GM18861 (cell line): ENCODE measurements around the gene PEX14.

Source experiments
- ATAC-seq: cut with Tn5 transposase; IDR thresholded peaks from one replicate; pipeline ENCODE4 v1.9.1; 2021; ENCODE audit not compliant: unreplicated experiment

Gene PEX14

DNA sequence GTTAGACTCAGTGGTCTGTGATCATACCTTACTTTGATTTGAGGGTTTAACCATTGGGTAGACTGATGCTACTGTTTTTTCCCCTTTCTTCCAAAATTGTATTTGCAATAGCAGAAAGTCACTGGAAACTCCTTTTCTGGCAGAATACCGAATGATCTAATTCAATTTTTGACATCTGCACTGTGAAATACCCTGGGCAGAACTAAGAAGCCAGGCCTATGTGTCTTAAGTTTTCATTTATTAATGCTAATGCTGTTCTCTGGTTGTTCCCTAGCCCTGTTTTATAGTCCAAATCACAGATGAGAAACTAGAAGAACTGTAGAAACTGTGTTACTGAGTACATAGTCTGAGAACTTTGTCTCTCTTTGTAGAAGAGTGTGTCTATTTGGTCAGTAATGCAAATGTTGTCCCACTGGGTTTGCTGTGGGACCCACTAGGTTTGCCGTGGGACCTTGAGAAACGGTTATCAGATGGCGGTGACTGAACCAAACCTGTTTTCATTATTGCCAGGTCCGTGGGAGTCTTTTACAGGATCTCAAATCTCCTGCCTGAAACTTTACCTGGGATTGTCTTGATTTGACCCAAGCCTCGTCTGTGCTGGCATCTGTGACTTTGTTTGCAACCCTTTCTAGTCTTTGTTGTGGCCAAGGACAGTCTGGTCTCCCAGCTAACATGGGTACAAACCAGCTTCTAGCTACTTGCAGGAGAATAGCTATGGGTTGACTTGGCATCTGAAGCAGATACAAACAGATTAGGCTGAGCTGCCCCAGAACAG lies 41.4 kb downstream of the PEX14 start:
- ATAC-seq, result no peak

DNA sequence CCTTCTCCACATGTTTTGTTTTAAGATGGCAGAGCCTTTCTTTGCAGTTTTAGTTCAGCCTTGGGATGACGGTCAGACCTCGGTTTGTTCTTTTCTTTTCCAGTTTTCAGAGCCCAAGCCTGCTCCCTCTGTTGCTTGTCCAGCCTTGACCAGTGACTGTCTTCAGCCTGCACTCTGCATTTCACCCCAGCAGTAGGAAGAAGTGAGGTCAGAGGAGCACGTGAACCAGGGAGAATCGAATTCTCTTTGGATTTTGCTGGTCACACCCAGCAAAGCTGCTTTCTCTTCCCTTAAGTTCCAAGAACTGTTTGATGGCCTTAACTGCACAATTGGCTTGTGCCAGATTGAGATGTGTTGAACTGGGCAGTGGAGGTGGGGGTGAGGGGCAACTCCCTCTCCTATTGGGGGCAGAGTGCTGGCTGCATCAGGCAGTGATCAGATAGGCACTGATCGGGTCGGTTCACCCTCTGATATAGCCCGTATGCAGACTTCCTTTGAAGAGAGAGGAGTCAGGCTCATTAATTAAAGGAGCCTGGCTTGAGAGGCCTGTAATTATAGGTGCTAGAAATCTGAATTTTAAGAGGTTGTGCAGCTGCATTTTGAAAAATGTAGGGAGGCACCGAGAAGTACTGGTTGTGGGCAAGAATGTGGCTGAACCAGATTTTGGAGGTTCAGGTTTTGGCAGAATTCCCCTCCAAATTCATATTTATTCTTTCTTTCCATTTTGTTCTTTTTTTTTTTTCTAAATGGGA lies 42.4 kb downstream of the PEX14 start:
- ATAC-seq, result no peak

DNA sequence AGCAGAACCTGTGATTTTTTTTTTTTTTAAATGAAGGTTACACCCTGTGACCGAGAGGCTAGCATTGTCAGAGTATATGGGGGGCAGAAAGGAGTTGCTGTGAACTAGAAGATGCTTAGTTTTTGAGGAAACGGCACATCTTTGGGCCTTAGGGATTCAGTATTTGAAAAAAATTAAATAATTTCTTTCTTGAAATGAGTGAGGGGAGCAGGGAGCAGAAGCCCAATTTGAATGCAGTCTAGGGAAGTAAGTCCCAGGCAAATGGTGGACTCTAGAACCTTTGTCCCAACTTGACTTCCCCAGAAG lies 42.9 kb downstream of the PEX14 start:
- no peak for ATAC-seq

DNA sequence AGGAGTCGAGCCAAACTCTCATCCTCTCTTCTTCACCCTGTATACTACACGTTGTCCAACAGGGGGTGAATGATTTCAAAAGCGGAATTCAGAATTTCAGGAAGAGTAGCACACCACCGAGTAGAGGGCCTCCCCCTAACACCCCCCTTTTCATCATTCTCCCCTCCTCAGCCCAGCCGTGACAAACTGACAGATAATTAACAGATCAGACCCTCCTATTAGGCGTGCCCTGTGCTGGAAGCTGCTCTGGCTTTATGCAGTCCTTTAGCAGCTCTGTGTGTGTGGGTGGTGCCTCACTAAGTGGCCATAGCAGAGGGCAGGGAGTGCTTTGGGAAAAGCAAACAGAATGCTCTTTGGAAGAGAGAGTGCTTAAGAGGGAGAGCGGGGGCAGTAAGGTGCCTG lies 44.3 kb downstream of the PEX14 start:
- ATAC-seq, result no peak

DNA sequence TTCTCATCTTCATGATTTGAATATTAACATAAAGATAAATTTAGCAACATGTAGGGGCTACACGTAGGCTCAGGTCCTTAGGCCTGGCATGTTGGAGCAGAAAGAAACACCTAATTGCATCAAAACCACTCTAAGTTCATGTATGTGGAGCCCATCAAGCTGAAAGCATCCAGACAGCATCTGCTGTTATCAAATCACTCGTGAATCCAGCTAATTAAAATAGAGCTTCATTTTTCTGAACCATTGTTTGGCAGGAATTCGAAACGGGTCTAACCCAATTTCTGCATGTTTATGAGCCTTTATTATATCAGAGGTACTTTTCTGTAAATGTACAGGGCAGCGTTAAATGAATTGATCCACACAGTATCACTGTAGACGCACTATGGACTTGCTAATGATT lies 45.7 kb downstream of the PEX14 start:
- no peak for ATAC-seq

DNA sequence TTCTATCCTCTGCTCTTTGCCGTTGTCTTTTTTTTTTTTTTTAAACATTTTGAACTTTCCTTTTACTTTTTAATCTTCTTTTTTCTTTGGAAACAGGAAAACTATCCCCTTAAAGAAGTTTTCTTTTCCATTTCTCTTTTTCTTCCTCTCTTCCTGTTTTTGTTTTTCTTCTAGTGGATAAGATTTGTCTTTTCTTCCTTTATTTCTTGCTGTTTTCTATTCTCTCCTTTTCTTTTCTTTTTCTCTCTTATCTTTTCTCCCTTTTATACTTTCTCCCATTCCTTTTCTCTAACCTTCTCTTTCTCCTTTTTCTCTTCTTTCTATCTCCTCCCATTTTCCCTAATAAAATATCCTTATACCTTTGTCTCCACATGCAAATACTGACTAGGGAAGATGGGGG lies 46.2 kb downstream of the PEX14 start:
- no peak for ATAC-seq

DNA sequence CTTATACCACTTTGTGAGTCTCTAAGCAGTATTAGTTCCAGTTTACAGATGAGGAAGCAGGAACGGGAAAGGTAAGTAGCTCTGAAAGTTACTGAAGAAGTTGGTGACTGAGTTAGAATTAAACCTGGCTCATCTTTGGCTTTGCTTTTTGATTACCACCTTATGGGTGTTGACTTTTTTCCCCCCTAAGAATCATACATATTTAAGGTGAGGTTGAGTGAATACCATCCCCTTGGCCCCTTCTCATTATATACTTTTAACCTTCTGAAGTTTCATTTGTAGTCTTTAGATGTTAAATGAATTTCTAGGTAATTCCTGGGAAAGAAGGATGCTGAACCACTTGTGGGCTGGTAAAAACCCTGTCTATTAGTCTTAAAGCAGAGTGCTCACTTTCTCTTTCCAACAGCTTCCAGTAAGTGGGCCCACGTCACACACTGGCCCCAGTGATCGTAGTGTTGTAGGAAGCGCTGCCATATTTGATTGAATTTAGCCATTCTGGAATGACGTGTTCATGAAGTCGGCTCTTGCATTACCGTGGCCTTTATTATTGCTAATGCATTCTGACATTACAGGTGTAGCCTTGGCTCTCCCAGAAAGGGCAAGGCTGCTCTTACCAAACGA lies 46.9 kb downstream of the PEX14 start:
- ATAC-seq, result no peak

DNA sequence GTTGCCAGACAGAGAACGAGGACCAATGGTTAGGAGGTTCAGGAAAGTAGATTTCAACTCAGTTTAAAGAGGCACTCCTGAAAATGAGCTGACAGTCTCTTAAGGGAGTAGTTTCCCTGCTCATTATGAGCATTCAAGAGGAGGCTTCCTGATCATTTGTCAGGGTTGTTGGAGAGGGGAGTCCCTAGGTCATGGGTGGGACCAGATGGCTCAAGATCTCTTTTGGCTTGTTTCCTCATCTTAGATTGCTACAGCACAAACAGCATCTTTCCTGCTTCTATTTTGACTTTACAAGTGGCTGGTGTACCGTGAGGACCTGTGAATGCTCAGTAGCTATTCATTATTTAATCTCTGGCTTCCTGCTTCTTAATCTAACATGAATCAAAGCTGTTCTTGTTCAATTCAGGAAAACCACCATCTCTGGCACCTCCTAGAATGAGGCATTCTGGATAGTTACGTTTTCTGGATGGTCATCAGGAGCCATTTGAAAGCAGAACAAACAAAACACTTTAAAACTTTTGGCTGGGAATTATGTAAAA lies 47.6 kb downstream of the PEX14 start:
- ATAC-seq, result no peak

DNA sequence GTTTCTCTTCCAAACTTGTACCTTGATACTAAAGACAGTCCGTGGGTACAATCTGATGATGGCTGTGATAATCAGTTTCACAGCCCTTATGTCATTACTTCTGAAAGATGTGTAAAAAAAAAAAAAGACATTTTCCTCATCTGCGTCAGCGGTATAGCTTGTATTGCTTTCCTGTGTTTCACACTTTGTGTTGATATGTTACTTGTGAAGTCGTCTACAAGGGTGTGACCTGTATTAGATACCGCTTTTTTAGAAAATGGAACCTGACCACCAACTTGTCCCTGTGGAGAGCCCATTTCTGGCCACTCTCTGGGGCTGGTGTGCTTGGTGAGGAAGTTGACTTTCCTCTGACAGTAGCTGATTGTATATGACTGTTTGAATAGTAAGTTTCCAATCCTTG lies 50.5 kb downstream of the PEX14 start:
- ATAC-seq, result no peak

DNA sequence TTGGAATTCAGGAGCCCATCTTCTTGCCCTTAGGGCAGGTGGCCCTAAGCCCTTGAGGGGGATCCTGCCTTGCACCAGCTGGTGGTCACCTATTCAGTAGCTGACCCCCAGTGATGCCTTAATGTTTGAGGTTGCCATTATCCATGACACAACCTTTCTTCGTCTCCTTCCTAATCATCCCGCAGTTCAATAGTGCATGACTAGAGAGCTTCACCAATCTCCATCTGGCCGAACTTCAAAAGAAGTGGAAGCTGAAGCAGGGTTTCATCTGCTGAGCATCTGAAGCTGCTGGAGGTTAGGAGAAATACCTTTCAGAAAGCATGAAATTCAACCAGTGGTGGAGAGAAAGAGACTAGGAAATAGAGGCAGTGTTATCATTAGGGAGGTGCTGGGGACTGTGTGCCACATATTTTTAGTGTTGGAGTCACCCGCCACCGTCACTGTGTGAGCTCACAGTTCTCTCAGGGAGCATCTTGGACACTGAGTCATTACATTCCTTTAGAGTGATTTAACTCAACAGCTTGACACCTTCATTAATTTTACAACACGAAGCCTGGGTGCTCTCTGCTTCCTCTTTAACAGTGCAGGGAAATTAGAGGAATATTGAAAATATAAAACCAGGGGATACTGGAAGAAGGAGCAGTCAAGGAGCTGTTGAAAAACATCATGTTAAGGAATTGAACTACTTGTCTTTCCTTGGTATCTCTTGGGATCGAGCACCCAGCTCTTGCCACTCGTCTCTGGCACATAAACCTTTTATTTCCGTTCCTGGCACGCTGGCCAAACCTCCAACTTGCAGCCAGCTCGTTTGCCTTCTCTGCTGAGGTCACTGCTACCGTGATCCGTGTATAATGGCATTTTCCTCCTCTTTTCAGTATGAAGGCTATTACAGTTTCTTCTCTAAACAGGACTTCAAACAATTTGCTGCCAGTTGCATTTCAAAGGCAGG lies 53.6 kb downstream of the PEX14 start:
- ATAC-seq, result no peak

DNA sequence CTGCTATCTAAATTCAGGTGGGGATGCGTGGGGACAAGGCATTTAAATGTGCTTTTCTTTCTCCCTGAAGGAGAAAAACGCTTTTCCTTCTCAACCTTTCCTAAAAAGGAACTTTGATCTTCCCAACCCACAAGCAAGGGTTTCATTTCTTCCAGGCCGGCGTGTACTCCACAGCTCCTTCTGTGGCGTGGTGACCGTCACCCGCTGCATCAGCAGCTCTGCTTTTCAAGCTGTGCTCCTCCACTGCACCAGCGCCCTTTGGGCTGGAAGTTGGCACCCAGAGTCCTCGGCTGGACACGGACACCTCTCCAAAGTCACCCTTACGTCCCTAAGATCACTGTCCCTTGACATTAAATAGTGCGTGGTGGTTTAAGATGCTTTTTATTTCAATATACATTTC lies 54.3 kb downstream of the PEX14 start:
- ATAC-seq, result no peak

DNA sequence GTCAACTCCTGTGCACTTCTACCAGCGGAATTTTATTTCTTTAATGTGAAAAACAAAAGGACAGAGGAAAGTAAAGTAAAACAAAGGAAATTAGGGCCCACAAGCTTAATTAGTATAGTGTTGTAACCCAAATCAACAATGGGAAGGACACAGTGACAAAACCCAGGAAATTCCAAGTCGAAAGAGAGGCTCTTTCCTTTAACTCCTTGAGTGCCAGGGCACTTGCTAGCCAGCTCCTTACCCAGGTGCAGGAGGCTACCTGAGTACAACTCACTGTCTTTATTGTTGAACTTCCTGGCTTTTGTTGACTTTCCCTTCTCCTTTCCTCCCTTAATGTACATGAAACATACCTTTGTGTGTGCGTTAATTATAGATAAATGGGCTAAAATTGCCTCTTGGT lies 55.0 kb downstream of the PEX14 start:
- no peak for ATAC-seq

DNA sequence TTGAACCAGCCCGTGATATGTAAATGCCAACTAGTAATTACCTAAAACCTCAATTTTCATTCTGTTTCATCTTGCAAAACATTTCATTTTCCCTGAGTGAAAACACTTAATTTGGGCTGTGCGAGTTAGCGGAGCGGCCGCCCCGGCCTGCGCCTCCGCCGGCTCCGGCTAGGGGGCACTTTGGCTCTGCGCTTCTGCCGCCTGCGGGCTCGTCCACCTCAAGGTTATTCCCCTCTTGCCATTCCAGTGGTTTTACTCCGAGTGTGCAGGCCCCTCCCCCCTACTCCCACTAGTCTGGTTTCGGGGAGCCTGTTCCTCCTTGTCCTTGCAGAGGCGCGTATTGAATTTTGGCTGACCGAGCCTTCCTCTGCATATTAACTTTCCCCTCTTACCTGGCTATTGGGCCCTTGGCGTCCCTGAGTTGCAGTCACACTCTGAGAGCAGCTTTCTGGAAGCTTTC lies 55.6 kb downstream of the PEX14 start:
- ATAC-seq, result no peak

DNA sequence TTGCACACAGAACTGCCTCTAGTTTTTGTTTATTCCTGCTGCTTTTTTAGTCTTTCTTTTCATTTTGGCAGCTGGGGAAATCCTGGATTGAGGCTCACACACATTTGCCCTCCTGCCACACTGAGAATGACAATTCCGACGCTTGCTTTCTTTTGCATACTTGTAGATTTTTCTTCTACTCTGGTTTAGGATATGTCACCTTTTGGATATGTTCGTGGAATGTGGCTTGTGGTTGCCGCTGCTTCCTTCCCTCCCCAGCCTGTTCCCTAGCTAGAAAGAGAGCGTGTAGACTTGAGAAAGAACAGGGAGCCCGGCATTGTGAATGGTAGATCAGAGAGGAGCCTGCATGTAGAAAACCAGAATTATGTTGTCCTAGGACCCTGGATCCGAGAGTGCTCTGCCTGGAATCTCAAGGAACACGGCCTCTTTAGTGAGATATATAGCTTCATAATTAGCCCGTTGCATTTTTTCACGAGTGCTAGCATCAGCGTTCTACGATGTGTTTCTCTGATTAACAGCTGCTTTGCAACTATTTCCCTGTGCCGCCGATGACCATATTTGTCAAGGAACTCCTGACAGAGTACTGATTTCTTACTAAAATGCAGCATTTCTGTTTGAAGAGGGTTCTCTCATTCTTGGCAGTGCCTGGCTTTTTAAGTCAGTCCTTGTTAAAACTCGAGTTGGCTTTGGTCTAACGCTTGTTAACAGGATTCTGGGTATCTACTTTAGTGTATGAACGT lies 56.2 kb downstream of the PEX14 start:
- no peak for ATAC-seq

DNA sequence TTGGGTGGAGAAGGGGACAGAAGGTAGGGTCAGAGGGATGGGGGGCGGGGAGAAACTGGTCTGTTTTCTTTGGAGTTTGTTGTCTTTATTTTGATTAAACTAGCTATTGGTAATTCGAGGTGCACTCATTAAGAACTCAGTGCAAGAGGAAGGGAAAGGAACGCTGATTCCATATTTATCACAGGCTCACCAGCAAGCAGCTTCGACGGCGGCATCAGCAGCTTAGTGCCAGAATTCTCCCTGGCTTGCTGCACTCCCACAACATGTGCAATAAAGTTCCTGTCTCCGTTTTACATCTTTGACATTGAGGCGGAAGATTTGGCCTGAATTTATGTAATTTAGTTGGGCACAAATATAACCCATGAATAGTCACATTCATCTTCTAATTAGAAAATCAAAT lies 57.6 kb downstream of the PEX14 start:
- ATAC-seq, result no peak

DNA sequence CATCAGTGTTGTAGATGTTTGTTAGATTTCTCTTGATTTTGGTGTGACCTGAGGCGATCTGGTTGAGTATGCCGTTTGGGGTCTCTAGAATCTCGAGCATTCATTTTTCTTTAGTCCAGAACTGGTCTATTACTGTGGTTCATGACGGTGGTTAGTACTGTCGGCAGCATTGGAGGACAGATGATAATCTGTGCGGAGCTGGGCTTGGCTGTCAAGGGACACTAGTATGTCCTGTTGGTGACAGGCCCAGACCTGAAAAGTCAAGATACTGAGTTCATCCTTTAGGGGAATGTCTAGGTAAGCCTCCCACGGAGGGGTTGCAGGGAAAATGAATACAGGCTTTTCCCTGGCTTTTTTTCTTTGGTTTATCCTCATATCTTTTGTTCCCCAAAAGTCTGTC lies 59.8 kb downstream of the PEX14 start:
- no peak for ATAC-seq

DNA sequence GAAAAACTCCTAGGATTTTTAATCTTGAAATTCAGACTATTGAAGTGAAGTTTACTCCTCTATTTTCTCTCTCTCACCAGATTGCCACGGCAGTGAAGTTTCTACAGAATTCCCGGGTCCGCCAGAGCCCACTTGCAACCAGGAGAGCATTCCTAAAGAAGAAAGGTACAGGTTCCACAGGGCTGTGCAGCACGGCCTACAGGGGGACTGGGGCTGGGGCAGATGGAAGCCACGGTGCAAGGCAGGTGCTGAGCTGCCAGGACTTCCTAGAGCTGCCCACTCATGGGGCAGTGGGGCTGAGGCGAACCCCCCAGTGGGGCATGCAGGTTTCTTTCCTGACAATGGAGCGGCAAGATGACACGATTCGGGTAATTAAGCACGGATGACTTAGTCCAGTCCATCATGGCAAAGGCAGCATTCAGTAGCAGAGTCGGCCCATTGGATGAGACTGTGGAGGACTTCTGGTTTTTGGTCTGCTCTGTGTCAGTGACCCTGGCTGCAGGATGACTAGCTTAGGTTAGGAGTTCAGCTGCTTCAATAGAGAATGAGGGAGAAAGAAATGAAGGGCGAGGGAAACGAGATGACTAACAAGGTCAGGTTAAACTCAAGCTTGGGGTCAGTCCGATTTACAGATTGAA lies 61.5 kb downstream of the PEX14 start:
- no peak for ATAC-seq

DNA sequence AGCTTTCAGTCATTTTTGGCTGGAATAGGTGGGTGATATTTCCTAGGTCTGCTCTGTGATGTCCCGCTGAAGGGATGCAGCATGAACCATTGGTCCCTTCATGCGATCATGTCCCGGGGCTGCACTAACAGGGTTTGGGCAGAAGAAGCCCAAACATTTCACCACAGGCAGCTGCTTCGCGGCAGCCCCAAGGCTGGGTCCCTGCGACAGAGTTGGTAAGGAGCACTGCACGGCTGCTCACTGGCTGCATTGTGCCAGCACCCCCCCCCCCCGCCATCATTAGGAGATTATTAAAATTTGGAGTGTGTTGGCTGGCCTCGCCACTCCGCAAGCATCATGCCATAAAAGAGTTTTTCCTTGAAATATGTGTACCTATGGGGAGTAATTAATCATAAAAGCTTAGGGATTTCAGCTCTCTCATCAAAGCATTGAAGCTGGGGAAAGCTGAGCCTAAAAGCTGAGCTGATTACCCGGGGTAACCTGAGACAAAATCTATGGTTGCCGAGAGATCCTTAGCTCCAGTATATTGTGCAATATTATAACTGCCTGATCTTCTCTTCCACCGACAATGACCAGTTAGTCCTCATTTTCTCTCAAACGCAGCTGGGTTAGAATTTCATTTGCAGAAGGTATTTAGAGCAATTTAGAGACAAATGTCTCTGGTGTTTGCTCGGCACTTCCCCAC lies 62.5 kb downstream of the PEX14 start:
- ATAC-seq, result no peak
